Upper lobe of right lung (tissue), 1 donor: ENCODE measurements around the gene ANKMY1. TPM values are rescaled to one million over a fixed set of nuclear protein-coding genes. Genes with fewer than 3 reads are reported as not detected.

ENCODE experiments used
- ATAC-seq: fragments of 200-7000 bp; cut with Tn5 transposase; one replicate; pipeline ENCODE4 v1.9.1; 2020; ENCODE audit warnings: mild to moderate bottlenecking, moderate library complexity
- DNase-seq: peaks from one replicate; pipeline ENCODE4 v3.0.0-alpha.2; 2020
- H3K27ac ChIP-seq: fragments of 200-600 bp; one replicate; pipeline ENCODE4 v1.8.0; 2022
- H3K27me3 ChIP-seq: fragments of 200-600 bp; one replicate; pipeline ENCODE4 v1.8.0; 2022; ENCODE audit warnings: mild to moderate bottlenecking
- H3K36me3 ChIP-seq: fragments of 200-600 bp; one replicate; pipeline ENCODE4 v1.8.0; 2022
- H3K4me1 ChIP-seq: fragments of 200-600 bp; one replicate; pipeline ENCODE4 v1.8.0; 2022
- H3K4me3 ChIP-seq: fragments of 200-600 bp; one replicate; pipeline ENCODE4 v1.8.0; 2022; ENCODE audit warnings: mild to moderate bottlenecking
- H3K9me3 ChIP-seq: fragments of 200-600 bp; one replicate; pipeline ENCODE4 v1.8.0; 2022
- CTCF ChIP-seq: fragments of 200-600 bp; IDR thresholded peaks from one replicate; pipeline ENCODE4 v1.8.0; 2022; ENCODE audit warnings: antibody characterized with exemption
- intact Hi-C: fragments of 100-400 bp; cut with DNase I; formaldehyde crosslinking; loops from one replicate; pipeline ENCODE4 v1.11.0; 2022
- total RNA-seq: library from RNA; stranded (reverse); fragmentation: NEBNext Ultra II Directional; extraction: Animal tissue kit (Norgen Biotek cat#: 25700); gene quantifications from one replicate; pipeline ENCODE4 v1.2.1, GENCODE V29; 2021
- donor health status: DM: no; HTN: yes; CAD: no; lungs with severe emphysema.

ANKMY1 gene
- total RNA-seq, 1 donor from 2014 or later = 19.3 TPM

- ATAC-seq (no peak), DNase-seq (no peak)
- Histone ChIP-seq H3K4me1 (no peaks in the 10 kb centered on the region), H3K27me3 (no peaks in the 10 kb centered on the region), H3K36me3 (no peaks in the 10 kb centered on the region), H3K4me3 (no peak overlapping the region), H3K27ac (no peak overlapping the region), H3K9me3 (no peaks in the 10 kb centered on the region)
- intact Hi-C loops = no loop called here
- no peak for TF ChIP-seq CTCF
Observed at GRCh38 chr2:240467659-240468302, 90.0 kb downstream of the ANKMY1 start.

GRCh38 chr2:240467149-240467642, 90.6 kb downstream of the ANKMY1 start:
- no peak overlapping the region for H3K4me3 ChIP-seq
- TF ChIP-seq CTCF = no peak
- H3K36me3 ChIP-seq = no peaks in the 10 kb centered on the region
- intact Hi-C loops = no loop called here
- H3K27me3 ChIP-seq = no peaks in the 10 kb centered on the region
- ATAC-seq (no peak), DNase-seq (no peak)
- H3K4me1 ChIP-seq = no peaks in the 10 kb centered on the region
- no peak overlapping the region for H3K27ac ChIP-seq
- no peaks in the 10 kb centered on the region for H3K9me3 ChIP-seq

- no peaks in the 10 kb centered on the region for H3K36me3 ChIP-seq
- TF ChIP-seq CTCF = no peak
- no peak for DNase-seq
Observed at GRCh38 chr2:240466579-240467148, 91.1 kb downstream of the ANKMY1 start.

GRCh38 chr2:240465765-240466578, 91.8 kb downstream of the ANKMY1 start:
- no peak for TF ChIP-seq CTCF
- no peaks in the 10 kb centered on the region for H3K9me3 ChIP-seq
- no peaks in the 10 kb centered on the region for H3K36me3 ChIP-seq
- DNase-seq = no peak
- intact Hi-C loops = no loop called here
- H3K4me1 ChIP-seq = no peaks in the 10 kb centered on the region
- no peak overlapping the region for H3K4me3 ChIP-seq
- H3K27me3 ChIP-seq = no peaks in the 10 kb centered on the region
- ATAC-seq = no peak
- H3K27ac ChIP-seq = no peak overlapping the region

More at GRCh38 chr2:240466579-240467148, 91.1 kb downstream of the ANKMY1 start:
- Histone ChIP-seq H3K9me3 (no peaks in the 10 kb centered on the region), H3K27me3 (no peaks in the 10 kb centered on the region), H3K4me3 (no peak overlapping the region), H3K27ac (no peak overlapping the region), H3K4me1 (no peaks in the 10 kb centered on the region)
- intact Hi-C loops = no loop called here
- no peak for ATAC-seq

- Histone ChIP-seq H3K4me3 (no peak overlapping the region), H3K9me3 (no peaks in the 10 kb centered on the region), H3K4me1 (no peaks in the 10 kb centered on the region), H3K36me3 (no peaks in the 10 kb centered on the region), H3K27ac (no peak overlapping the region), H3K27me3 (no peaks in the 10 kb centered on the region)
- intact Hi-C loops = no loop called here
- no peak for TF ChIP-seq CTCF
- ATAC-seq (no peak), DNase-seq (no peak)
Observed at GRCh38 chr2:240465268-240465764, 92.5 kb downstream of the ANKMY1 start.
